ENCODE data around the gene CIAPIN1. TPM values are rescaled to one million over a fixed set of nuclear protein-coding genes. Genes with fewer than 3 reads are reported as not detected.

Gene CIAPIN1
- total RNA-seq, 2 experiments from 2014 or later = 29.5 to 31.0 TPM

DNA sequence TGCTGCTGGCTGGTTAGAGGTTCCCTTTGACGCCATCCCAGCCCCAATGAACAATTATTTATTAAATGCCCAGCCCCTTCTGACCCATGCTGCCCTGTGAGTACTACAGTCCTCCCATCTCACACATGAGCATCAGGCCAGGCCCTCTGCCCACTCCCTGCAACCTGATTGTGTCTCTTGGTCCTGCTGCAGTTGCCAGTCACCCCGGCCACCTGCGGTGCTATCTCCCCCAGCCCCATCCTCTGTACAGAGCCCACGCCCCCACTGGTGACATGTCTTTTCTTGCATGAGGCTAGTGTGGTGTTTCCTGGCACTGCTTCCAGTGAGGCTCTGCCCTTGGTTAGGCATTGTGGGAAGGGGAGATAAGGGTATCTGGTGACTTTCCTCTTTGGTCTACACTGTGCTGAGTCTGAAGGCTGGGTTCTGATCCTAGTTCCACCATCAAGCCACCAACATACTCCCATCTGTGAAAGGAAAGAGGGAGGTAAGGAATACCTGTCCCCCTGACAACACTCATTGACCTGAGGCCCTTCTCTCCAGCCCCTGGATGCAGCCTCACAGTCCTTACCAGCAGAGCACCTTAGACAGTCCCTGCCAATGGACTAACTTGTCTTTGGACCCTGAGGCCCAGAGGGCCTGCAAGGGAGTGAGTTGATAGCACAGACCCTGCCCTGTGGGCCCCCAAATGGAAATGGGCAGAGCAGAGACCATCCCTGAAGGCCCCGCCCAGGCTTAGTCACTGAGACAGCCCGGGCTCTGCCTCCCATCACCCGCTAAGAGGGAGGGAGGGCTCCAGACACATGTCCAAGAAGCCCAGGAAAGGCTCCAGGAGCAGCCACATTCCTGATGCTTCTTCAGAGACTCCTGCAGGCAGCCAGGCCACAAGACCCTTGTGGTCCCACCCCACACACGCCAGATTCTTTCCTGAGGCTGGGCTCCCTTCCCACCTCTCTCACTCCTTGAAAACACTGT is 63.6 kb downstream of the CIAPIN1 start:
- DNase-seq = no peak
- no peak overlapping the region for H3K4me3 Mint-ChIP-seq
- CTCF ChIA-PET = no interaction called here
- H3K9me3 Mint-ChIP-seq = no peaks in the 10 kb centered on the region
- peaks cover 5% of the 10 kb centered on the region for H3K4me1 Mint-ChIP-seq (ENCODE audit: low read depth)
- H3K27me3 Mint-ChIP-seq (ENCODE audit: low read depth) = no peaks in the 10 kb centered on the region
- no peaks in the 10 kb centered on the region for H3K36me3 Mint-ChIP-seq (ENCODE audit: low read depth)
- no peak overlapping the region for H3K27ac Mint-ChIP-seq
- intact Hi-C loops (cut with micrococcal nuclease) = no loop called here

DNA sequence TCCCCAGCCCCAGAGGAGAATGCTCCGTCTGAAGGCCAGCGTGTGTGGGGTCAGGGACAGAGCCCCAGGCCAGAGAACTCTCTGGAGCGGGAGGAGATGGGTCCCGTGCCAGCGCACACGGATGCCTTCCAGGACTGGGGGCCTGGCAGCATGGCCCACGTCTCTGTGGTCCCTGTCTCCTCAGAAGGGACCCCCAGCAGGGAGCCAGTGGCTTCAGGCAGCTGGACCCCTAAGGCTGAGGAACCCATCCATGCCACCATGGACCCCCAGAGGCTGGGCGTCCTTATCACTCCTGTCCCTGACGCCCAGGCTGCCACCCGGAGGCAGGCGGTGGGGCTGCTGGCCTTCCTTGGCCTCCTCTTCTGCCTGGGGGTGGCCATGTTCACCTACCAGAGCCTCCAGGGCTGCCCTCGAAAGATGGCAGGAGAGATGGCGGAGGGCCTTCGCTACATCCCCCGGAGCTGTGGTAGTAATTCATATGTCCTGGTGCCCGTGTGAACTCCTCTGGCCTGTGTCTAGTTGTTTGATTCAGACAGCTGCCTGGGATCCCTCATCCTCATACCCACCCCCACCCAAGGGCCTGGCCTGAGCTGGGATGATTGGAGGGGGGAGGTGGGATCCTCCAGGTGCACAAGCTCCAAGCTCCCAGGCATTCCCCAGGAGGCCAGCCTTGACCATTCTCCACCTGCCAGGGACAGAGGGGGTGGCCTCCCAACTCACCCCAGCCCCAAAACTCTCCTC is 64.5 kb downstream of the CIAPIN1 start:
- intact Hi-C loops (cut with micrococcal nuclease) = no loop called here
- H3K4me1 Mint-ChIP-seq (ENCODE audit: low read depth) = peaks cover 3% of the 10 kb centered on the region
- no peak overlapping the region for H3K4me3 Mint-ChIP-seq
- CTCF ChIA-PET = no interaction called here
- H3K27me3 Mint-ChIP-seq (ENCODE audit: low read depth) = no peaks in the 10 kb centered on the region
- no peak for DNase-seq
- H3K27ac Mint-ChIP-seq = no peak overlapping the region
- no peaks in the 10 kb centered on the region for H3K36me3 Mint-ChIP-seq (ENCODE audit: low read depth)
- no peaks in the 10 kb centered on the region for H3K9me3 Mint-ChIP-seq

DNA sequence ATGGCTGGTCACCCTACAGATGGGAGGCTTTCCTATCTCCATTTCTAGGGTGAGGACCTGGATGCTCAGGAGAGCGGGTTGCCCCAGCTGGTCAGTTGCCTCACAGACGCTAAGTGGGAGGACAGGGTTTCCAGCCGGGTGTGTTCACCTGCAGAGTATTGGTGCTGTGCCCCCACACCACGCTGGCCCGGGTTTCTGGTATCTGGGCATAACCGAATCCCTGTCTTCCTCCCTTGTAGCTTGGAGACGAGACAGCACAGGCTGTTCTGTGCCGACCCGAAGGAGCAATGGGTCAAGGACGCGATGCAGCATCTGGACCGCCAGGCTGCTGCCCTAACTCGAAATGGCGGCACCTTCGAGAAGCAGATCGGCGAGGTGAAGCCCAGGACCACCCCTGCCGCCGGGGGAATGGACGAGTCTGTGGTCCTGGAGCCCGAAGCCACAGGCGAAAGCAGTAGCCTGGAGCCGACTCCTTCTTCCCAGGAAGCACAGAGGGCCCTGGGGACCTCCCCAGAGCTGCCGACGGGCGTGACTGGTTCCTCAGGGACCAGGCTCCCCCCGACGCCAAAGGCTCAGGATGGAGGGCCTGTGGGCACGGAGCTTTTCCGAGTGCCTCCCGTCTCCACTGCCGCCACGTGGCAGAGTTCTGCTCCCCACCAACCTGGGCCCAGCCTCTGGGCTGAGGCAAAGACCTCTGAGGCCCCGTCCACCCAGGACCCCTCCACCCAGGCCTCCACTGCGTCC is 65.2 kb downstream of the CIAPIN1 start:
- Mint-ChIP-seq H3K27ac (no peak overlapping the region), H3K4me3 (no peak overlapping the region), H3K9me3 (no peaks in the 10 kb centered on the region), H3K4me1 (ENCODE audit: low read depth) (peaks cover 10% of the 10 kb centered on the region), H3K36me3 (ENCODE audit: low read depth) (no peaks in the 10 kb centered on the region), H3K27me3 (ENCODE audit: low read depth) (no peaks in the 10 kb centered on the region)
- CTCF ChIA-PET = interaction anchor here (0.6 to 2.0 kb wide), 2 partner anchors 34 to 142 kb away, joined by 4 to 13 read pairs; no protein-coding TSS in a partner anchor
- DNase-seq = no peak
- intact Hi-C loops (cut with micrococcal nuclease) = no loop called here

DNA sequence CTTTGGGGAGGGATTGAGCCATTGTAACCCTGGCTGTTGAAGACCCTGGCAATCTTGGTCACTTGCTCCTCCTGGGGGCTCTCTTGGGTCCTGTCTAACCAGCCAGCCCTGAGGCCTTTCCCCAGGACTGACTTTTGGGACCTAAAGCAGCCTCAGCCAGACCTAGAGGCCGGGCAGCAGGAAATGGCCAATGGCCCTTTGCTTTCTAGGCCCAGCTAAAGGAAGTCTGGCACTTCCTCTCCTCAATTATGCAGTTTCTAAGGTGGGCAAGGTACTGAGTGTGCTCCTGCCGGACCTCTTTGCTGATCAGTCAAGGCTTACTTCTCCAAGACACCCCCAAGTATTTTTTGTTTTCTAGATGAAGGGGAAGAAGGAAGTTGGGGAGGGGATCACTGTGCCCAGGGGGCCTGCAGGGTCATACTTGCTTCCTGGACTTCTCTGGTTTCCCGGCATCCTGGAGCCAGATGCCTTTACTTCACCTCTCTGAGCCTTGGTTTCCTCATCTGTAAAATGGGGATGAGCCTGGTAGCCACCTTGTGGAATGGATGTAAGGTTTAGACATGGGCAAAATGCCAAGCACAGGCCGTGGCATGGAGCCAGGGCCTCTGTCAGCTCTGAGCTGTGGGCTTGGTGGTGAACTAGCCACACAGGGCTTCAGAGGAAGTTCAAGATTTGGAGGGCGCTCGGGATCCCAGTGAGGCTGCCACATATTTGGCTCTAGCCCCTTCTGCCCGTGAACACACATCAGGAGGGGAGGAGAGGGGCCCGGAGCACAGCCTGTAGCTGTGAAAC is 66.3 kb downstream of the CIAPIN1 start:
- CTCF ChIA-PET = interaction anchor here (2.0 kb wide), 1 partner anchor 35 kb away, joined by 13 read pairs; no protein-coding TSS in a partner anchor
- H3K4me1 Mint-ChIP-seq (ENCODE audit: low read depth) = peaks cover 10% of the 10 kb centered on the region
- no peaks in the 10 kb centered on the region for H3K9me3 Mint-ChIP-seq
- no peaks in the 10 kb centered on the region for H3K27me3 Mint-ChIP-seq (ENCODE audit: low read depth)
- no peak overlapping the region for H3K4me3 Mint-ChIP-seq
- H3K36me3 Mint-ChIP-seq (ENCODE audit: low read depth) = no peaks in the 10 kb centered on the region
- no peak for DNase-seq
- no peak overlapping the region for H3K27ac Mint-ChIP-seq
- intact Hi-C loops (cut with micrococcal nuclease) = no loop called here

DNA sequence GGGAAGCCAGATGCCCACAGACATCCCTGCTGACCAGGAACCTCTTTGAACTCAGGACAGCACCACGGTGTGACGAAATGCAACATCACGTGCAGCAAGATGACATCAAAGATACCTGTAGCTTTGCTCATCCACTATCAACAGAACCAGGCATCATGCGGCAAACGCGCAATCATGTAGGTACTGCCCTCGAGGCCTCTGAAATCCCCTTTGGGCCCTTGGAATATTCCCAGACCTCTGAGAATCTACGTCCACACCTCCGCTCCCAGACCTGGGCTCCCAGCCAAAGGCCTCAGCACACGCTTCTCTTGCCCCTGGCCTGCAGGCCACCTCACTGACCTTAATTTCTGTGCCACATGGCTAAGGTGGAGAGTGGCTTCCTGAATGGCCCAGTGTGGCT is 67.6 kb downstream of the CIAPIN1 start:
- Mint-ChIP-seq H3K4me1 (ENCODE audit: low read depth) (peaks cover 10% of the 10 kb centered on the region), H3K9me3 (no peaks in the 10 kb centered on the region), H3K36me3 (ENCODE audit: low read depth) (no peaks in the 10 kb centered on the region), H3K27ac (peak overlapping the region; percentile 33), H3K27me3 (ENCODE audit: low read depth) (no peaks in the 10 kb centered on the region), H3K4me3 (no peak overlapping the region)
- no peak for DNase-seq
- CTCF ChIA-PET = no interaction called here
- intact Hi-C loops (cut with micrococcal nuclease) = no loop called here

Other genes with a start within 250 kb of the CIAPIN1 start
- 10 to 100 TPM; 11.0 to 11.2 TPM for gene ARL2BP, start 202.1 kb downstream of the CIAPIN1 start, total RNA-seq
- gene PLLP, start 162.7 kb downstream of the CIAPIN1 start, total RNA-seq = under 1 TPM; 0.25 to 0.41 TPM
- 1 to 10 TPM in 1 of 2 experiments, under 1 TPM in 1; 0.72 to 1.0 TPM for gene CCL22, start 88.6 kb downstream of the CIAPIN1 start, total RNA-seq
- not detected for gene CX3CL1, start 74.9 kb downstream of the CIAPIN1 start, total RNA-seq
- gene CCL17, start 42.6 kb downstream of the CIAPIN1 start, total RNA-seq = not detected
- gene COQ9, start 94 bp upstream of the CIAPIN1 start, total RNA-seq = 10 to 100 TPM; 30.6 TPM
- 10 to 100 TPM; 49.4 to 53.0 TPM for gene POLR2C, start 15.3 kb upstream of the CIAPIN1 start, total RNA-seq
- gene DOK4, start 39.1 kb upstream of the CIAPIN1 start, total RNA-seq = 1 to 10 TPM; 5.0 to 6.2 TPM
- gene CCDC102A, start 89.2 kb upstream of the CIAPIN1 start, total RNA-seq = 1 to 10 TPM; 7.1 to 7.7 TPM
- gene ADGRG5, start 95.3 kb upstream of the CIAPIN1 start, total RNA-seq = 1 to 10 TPM; 1.0 to 1.2 TPM
- gene ADGRG1, start 181.2 kb upstream of the CIAPIN1 start, total RNA-seq = 1 to 10 TPM in 1 of 2 experiments, under 1 TPM in 1; 0.93 to 1.0 TPM
- gene ADGRG3, start 220.9 kb upstream of the CIAPIN1 start, total RNA-seq = under 1 TPM in 1 of 2 experiments, not detected in 1; 0.14 TPM
- under 1 TPM in 1 of 2 experiments, not detected in 1; 0.49 TPM for gene DRC7, start 247.4 kb upstream of the CIAPIN1 start, total RNA-seq

Data from activated naive CD4-positive, alpha-beta T cell treated with anti-CD3 and anti-CD28 coated beads for 36 hours (primary cell).